ENCODE data around the gene GLTP.

DNA sequence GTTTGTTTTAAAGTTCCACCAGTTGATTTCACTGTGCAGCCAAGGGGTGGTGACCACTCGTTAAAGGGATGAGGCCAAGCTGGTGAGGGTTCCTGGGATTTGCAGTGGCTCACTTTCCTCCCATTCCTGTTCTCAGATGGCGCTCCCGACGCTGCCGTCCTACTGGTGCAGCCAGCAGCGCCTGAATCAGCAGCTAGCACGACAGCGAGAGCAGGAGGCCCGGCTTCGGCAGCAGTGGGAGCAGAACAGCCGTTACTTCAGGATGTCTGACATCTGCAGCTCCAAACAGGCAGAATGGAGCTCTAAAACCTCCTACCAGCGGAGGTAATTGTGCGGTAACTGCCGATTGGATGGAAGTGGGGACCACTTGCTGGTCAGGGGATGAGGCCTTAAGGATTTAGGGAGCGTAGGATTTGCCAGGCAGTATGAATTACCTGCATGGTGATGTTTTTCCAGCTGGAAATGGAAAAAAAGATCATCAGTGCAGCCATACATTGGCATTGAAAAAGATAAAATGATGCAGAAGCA lies 22.6 kb upstream of the GLTP start:
- TF ChIP-seq, protein P1, sequence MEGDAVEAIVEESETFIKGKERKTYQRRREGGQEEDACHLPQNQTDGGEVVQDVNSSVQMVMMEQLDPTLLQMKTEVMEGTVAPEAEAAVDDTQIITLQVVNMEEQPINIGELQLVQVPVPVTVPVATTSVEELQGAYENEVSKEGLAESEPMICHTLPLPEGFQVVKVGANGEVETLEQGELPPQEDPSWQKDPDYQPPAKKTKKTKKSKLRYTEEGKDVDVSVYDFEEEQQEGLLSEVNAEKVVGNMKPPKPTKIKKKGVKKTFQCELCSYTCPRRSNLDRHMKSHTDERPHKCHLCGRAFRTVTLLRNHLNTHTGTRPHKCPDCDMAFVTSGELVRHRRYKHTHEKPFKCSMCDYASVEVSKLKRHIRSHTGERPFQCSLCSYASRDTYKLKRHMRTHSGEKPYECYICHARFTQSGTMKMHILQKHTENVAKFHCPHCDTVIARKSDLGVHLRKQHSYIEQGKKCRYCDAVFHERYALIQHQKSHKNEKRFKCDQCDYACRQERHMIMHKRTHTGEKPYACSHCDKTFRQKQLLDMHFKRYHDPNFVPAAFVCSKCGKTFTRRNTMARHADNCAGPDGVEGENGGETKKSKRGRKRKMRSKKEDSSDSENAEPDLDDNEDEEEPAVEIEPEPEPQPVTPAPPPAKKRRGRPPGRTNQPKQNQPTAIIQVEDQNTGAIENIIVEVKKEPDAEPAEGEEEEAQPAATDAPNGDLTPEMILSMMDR (conservative IDR thresholded peaks at IDR 0.05 in 1 of 2, IDR thresholded peaks at IDR 0.05 in 1 of 2; ENCODE audit: extremely low read depth in 1 of 2, insufficient read depth in 1 of 2, low read depth in 1 of 2, low read length in 2 of 2) = no peak
- TF ChIP-seq EZH2 (IDR thresholded peaks at IDR 0.05; ENCODE audit: borderline replicate concordance, low read length) = no peak

All from mammary epithelial cell (primary cell).